T-helper 1 cell treated with Interleukin-12 subunit alpha and Interleukin-12 subunit beta and Interleukin-4 antibody, amounts not matched to agents 30 μg/mL and 1 μg/mL, for 36 hours (primary cell): Measurements from ENCODE around the gene DIPK1C.
A peak's percentile ranks its signal among the peaks of the same experiment; 100 is the strongest.
"Not testable (repeated sequence)": the region's sequence is repeated elsewhere in the genome, so short reads cannot be mapped to it uniquely, and the experiment has no call there.

Experiments
- H3K27ac Mint-ChIP-seq: one replicate; pipeline ENCODE4 v1.8.0; 2021; ENCODE audit warnings: mild to moderate bottlenecking, mixed read lengths
- H3K27me3 Mint-ChIP-seq: one replicate; pipeline ENCODE4 v1.8.0; 2021; ENCODE audit warnings: low read depth, mixed read lengths
- H3K36me3 Mint-ChIP-seq: one replicate; pipeline ENCODE4 v1.8.0; 2021; ENCODE audit warnings: low read depth, mixed read lengths
- H3K4me1 Mint-ChIP-seq: one replicate; pipeline ENCODE4 v1.8.0; 2021; ENCODE audit warnings: low read depth, mixed read lengths
- H3K4me3 Mint-ChIP-seq: one replicate; pipeline ENCODE4 v1.8.0; 2021; ENCODE audit warnings: mild to moderate bottlenecking, moderate library complexity, mixed read lengths
- H3K9me3 Mint-ChIP-seq: one replicate; pipeline ENCODE4 v1.8.0; 2021; ENCODE audit warnings: mixed read lengths

DIPK1C gene

GRCh38 chr18:74457043-74457724 lies at the start of gene DIPK1C:
Gene DIPK1C (minus strand): TSS chr18:74457308. CDS start chr18:74457259, 49 bp downstream.
- Mint-ChIP-seq H3K4me3 (no peak within 1 kb of the TSS), H3K27me3 (peaks cover 61% of the 10 kb centered on the region), H3K4me1 (peaks cover 2% of the 10 kb centered on the region), H3K36me3 (no peaks in the 10 kb centered on the region), H3K27ac (no peak within 1 kb of the TSS), H3K9me3 (no peaks in the 10 kb centered on the region)

GRCh38 chr18:74506448-74507084 lies 49.5 kb upstream of the DIPK1C start:
- Mint-ChIP-seq H3K4me1 (peaks cover 14% of the 10 kb centered on the region), H3K9me3 (no peaks in the 10 kb centered on the region), H3K27ac (peak overlapping the region; percentile 65), H3K4me3 (no peak overlapping the region), H3K27me3 (no peaks in the 10 kb centered on the region), H3K36me3 (peaks cover 53% of the 10 kb centered on the region)

- Mint-ChIP-seq H3K27me3 (no peaks in the 10 kb centered on the region), H3K4me3 (no peak overlapping the region), H3K9me3 (no peaks in the 10 kb centered on the region), H3K4me1 (peaks cover 20% of the 10 kb centered on the region), H3K36me3 (peaks cover 56% of the 10 kb centered on the region), H3K27ac (no peak overlapping the region)
Observed at GRCh38 chr18:74505776-74506175, 48.7 kb upstream of the DIPK1C start.

GRCh38 chr18:74503137-74503536 lies 46.0 kb upstream of the DIPK1C start:
- Mint-ChIP-seq H3K4me3 (no peak overlapping the region), H3K4me1 (peaks cover 42% of the 10 kb centered on the region), H3K9me3 (no peaks in the 10 kb centered on the region), H3K27me3 (no peaks in the 10 kb centered on the region), H3K36me3 (peaks cover 51% of the 10 kb centered on the region), H3K27ac (no peak overlapping the region)

GRCh38 chr18:74501386-74501785 lies 44.3 kb upstream of the DIPK1C start:
- Mint-ChIP-seq H3K27ac (peak overlapping the region; percentile 45), H3K9me3 (no peaks in the 10 kb centered on the region), H3K27me3 (no peaks in the 10 kb centered on the region), H3K4me1 (peaks cover 47% of the 10 kb centered on the region), H3K4me3 (no peak overlapping the region), H3K36me3 (peaks cover 42% of the 10 kb centered on the region)

GRCh38 chr18:74500774-74501173 lies 43.7 kb upstream of the DIPK1C start:
- Mint-ChIP-seq H3K4me1 (peaks cover 49% of the 10 kb centered on the region), H3K27ac (peak overlapping the region; percentile 79), H3K4me3 (peak overlapping the region; percentile 90), H3K36me3 (peaks cover 41% of the 10 kb centered on the region)
- H3K9me3 Mint-ChIP-seq, H3K27me3 Mint-ChIP-seq: not testable (repeated sequence)

- H3K4me1 Mint-ChIP-seq: peaks cover 51% of the 10 kb centered on the region
- H3K4me3 Mint-ChIP-seq: peak overlapping the region; percentile 90
- H3K27me3 Mint-ChIP-seq: peaks cover 4% of the 10 kb centered on the region
- H3K9me3 Mint-ChIP-seq: no peaks in the 10 kb centered on the region
- peak overlapping the region; percentile 79 for H3K27ac Mint-ChIP-seq
- peaks cover 38% of the 10 kb centered on the region for H3K36me3 Mint-ChIP-seq
Observed at GRCh38 chr18:74500372-74500771, 43.3 kb upstream of the DIPK1C start.

- H3K9me3 Mint-ChIP-seq: no peaks in the 10 kb centered on the region
- H3K27me3 Mint-ChIP-seq: peaks cover 5% of the 10 kb centered on the region
- peaks cover 37% of the 10 kb centered on the region for H3K36me3 Mint-ChIP-seq
- H3K27ac Mint-ChIP-seq: peak overlapping the region; percentile 99
- H3K4me3 Mint-ChIP-seq: peak overlapping the region; percentile 90
- H3K4me1 Mint-ChIP-seq: peaks cover 51% of the 10 kb centered on the region
Observed at GRCh38 chr18:74499633-74500032, 42.5 kb upstream of the DIPK1C start.

GRCh38 chr18:74498712-74499627 lies 41.9 kb upstream of the DIPK1C start:
- no peaks in the 10 kb centered on the region for H3K9me3 Mint-ChIP-seq
- H3K4me1 Mint-ChIP-seq: peaks cover 51% of the 10 kb centered on the region
- H3K27me3 Mint-ChIP-seq: peaks cover 9% of the 10 kb centered on the region
- peak overlapping the region; percentile 90 for H3K4me3 Mint-ChIP-seq
- H3K36me3 Mint-ChIP-seq: peaks cover 34% of the 10 kb centered on the region
- peak overlapping the region; percentile 99 for H3K27ac Mint-ChIP-seq

- H3K4me3 Mint-ChIP-seq: peak overlapping the region; percentile 97
- H3K27me3 Mint-ChIP-seq: peaks cover 15% of the 10 kb centered on the region
- peak overlapping the region; percentile 86 for H3K27ac Mint-ChIP-seq
- H3K4me1 Mint-ChIP-seq: peaks cover 51% of the 10 kb centered on the region
- peaks cover 27% of the 10 kb centered on the region for H3K36me3 Mint-ChIP-seq
- no peaks in the 10 kb centered on the region for H3K9me3 Mint-ChIP-seq
Observed at GRCh38 chr18:74497778-74498177, 40.7 kb upstream of the DIPK1C start.

GRCh38 chr18:74497324-74497676 lies 40.2 kb upstream of the DIPK1C start:
- H3K27me3 Mint-ChIP-seq: peaks cover 19% of the 10 kb centered on the region
- H3K36me3 Mint-ChIP-seq: peaks cover 24% of the 10 kb centered on the region
- peak overlapping the region; percentile 86 for H3K27ac Mint-ChIP-seq
- H3K4me3 Mint-ChIP-seq: peak overlapping the region; percentile 97
- H3K4me1 Mint-ChIP-seq: peaks cover 51% of the 10 kb centered on the region
- no peaks in the 10 kb centered on the region for H3K9me3 Mint-ChIP-seq

- peak overlapping the region; percentile 97 for H3K4me3 Mint-ChIP-seq
- H3K27me3 Mint-ChIP-seq: peaks cover 25% of the 10 kb centered on the region
- H3K4me1 Mint-ChIP-seq: peaks cover 51% of the 10 kb centered on the region
- no peaks in the 10 kb centered on the region for H3K9me3 Mint-ChIP-seq
- peak overlapping the region; percentile 86 for H3K27ac Mint-ChIP-seq
- H3K36me3 Mint-ChIP-seq: peaks cover 21% of the 10 kb centered on the region
Observed at GRCh38 chr18:74496508-74497323, 39.6 kb upstream of the DIPK1C start.

GRCh38 chr18:74495581-74496507 lies 38.7 kb upstream of the DIPK1C start, which contains the start of gene CNDP2:
Gene CNDP2 (plus strand): TSS chr18:74496363. CDS start chr18:74499974, 3,611 bp downstream.
- peaks cover 45% of the 10 kb centered on the region for H3K4me1 Mint-ChIP-seq
- H3K9me3 Mint-ChIP-seq: no peaks in the 10 kb centered on the region
- peaks cover 14% of the 10 kb centered on the region for H3K36me3 Mint-ChIP-seq
- peaks cover 26% of the 10 kb centered on the region for H3K27me3 Mint-ChIP-seq
- peak within 1 kb of the TSS; percentile 97 for H3K4me3 Mint-ChIP-seq
- H3K27ac Mint-ChIP-seq: peak within 1 kb of the TSS; percentile 90
